Erythroblast (primary cell): ENCODE results near the gene ARL15.

Experiments
- GATA1 ChIP-seq: IDR thresholded peaks from 2 replicates; pipeline ENCODE4 v1.6.1; 2011; ENCODE audit warnings: low read depth, mild to moderate bottlenecking, control low read depth, low read length, moderate library complexity
- POLR2A ChIP-seq: IDR thresholded peaks from 2 replicates; pipeline ENCODE4 v1.6.1; 2011; ENCODE audit warnings: mild to moderate bottlenecking, low read length

GRCh38 chr5:53834500-53834899 is 475.9 kb downstream of the ARL15 start:
- TF ChIP-seq POLR2A: no peak
- no peak for TF ChIP-seq GATA1
